HG03159 (cell line): ENCODE measurements around the gene TTC34.

Source experiments
- ATAC-seq: cut with Tn5 transposase; IDR thresholded peaks from one replicate; pipeline ENCODE4 v1.9.1; 2021; ENCODE audit warnings: mild to moderate bottlenecking, moderate library complexity; ENCODE audit not compliant: unreplicated experiment

Gene TTC34

GRCh38 chr1:2594001-2594640, 207.4 kb downstream of the TTC34 start:
- no peak for ATAC-seq

- ATAC-seq: no peak
Observed at GRCh38 chr1:2593251-2593878, 208.1 kb downstream of the TTC34 start.

DNA sequence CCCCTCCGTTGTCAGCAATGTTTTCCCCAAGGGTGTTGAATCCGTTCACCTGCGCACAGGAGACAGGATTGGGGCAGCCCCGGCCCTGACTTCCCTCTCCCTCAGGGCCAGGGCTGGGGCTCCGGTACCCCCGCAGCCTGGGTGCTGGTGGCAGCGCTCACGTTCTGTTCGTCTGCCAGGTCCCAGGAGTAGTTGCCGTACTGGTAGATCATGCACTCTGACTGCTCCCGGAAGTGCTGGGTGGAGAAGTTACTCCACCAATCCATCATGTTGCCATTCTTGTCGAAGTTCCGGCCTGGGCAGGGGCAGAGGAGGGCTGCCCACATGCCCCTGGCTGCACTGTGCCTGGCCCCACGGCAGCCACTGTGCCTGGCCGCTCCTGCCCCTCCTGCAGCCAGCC, 208.8 kb downstream of the TTC34 start:
- no peak for ATAC-seq

GRCh38 chr1:2591581-2592261, 209.8 kb downstream of the TTC34 start:
- ATAC-seq: no peak

DNA sequence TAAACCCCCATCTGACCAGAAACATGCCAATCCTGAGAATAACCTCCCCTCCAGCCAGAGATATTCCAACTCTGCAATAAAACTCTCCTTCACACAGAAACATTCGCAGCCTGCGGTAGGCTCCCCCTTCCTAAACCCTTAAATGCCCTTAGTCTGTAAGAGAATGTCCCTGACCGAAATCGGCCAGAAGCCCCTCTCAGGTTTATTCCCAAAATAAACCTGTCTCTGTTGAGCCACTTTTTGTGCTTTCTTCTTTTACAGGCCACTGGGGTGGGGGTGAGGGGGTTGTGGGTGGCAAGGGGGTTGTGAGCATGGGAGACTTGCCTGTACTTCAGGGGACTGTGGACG, 210.3 kb downstream of the TTC34 start:
- no peak for ATAC-seq

DNA sequence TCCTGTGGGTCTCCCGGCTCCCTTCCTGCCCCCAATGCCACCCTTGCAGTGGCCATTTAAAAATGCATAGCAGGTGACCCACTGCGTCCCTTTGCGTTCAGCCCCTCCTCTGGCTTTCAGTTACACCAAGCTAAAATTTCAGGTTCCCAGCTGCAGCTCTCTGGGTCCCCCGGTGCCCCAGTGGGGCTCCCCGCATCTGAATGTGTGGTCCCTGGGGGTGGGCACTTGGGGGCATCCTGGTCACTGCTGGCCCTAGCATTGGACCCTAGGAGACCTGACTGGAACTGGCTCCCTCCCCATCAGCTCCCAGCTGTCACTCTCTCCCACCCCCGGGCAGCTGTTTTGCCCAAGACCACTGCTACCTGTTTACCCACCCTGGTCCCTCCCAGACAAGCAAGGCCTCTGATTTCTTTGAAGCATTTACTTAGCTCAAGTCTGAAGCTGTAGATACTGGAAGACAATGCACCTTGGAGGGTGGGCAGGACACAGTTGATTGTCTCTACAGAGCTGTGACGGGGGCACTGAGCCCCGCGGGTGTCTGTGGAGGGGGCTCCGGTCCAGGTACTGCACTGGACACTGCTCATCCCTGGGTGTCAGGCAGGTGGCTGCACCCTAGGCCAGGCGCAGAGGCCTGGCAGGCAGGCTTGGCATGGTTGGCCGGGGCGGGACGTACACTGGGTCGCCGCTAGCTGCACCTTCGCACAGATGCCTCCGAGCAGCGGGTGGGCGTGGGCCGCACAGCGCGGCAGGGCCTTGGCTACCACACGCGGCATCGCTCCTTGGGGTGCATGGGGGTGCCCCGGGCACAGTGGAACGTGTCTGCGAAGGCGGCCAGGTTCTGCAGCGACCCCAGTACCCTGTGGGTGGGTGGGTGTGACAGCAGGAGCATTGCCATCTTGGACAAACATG, 211.0 kb downstream of the TTC34 start:
- ATAC-seq: no peak

DNA sequence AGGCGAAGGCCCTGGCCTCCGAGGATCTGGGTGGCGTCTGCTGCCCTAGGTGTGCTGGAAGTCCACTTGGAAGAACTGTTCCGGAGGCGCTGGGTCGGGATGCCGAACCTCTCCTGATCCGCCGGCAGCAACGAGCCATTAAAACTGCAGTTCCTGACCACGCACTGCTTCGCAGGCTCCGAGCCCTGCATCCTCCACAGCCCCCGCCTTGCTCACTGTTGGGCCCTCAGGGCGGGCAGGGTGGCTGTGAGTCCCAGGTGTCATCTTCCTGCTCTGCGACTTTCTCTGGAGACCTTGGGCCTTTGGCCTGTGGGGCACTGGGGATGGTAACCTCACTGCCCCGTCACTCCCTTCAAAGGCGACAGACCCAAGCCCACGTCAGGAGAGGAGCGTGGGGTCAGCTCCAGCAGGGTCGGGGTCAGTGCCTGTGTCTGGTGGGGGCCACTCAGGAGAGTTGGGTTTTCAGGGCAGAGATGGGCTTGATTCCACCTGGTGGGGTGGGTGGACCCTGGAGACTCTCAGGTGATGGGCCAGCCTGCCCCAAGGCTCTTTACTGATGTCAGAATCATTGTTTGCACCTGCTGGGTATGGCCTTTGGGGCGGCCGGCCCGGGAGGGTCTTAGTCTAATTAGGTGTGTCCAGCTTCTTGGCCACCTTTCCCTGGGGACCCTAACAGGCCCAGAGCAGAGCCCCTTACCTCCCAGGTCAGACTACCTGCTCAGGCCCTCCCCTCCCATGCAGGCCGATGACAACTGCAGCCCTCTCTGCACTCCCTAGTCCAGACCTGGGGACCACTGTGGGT, 211.9 kb downstream of the TTC34 start:
- ATAC-seq: no peak

DNA sequence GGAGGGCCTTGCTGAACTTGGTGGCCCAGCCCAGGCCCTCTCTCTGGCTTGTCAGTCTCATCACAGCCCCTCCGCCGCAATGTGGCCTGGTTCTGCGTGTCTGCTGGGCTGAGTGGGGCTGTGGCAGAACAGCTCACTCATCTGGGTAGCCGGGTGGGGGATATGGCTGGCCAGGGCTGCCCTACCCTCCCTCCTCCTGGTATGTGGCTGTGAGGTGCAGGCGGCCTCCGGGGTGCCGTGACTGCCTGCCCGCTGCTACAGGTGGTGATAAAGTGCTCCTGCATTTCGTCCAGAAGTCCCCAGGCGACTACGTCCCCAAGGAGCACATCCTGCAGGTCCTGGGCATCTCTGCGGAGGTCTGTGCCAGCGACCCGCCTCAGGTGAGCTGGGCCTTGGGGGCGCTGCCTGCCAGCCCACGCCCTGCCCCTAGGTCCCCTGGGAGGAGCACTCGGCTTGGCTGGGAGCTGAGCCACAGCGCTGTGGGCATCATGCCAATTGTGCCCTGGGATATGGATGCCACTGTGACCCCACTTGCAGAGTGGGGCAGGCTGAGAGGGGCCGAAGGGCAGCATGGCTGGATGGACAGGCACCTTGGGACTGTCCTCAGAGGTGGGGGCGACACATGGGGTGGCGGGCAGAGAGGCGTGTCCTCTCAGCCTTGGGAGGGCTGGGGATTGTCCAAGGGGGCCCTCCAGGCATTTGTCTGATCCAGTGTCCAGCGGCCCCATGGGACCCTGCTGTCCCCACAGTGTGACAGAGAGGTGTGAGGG, 212.6 kb downstream of the TTC34 start:
- ATAC-seq: no peak

DNA sequence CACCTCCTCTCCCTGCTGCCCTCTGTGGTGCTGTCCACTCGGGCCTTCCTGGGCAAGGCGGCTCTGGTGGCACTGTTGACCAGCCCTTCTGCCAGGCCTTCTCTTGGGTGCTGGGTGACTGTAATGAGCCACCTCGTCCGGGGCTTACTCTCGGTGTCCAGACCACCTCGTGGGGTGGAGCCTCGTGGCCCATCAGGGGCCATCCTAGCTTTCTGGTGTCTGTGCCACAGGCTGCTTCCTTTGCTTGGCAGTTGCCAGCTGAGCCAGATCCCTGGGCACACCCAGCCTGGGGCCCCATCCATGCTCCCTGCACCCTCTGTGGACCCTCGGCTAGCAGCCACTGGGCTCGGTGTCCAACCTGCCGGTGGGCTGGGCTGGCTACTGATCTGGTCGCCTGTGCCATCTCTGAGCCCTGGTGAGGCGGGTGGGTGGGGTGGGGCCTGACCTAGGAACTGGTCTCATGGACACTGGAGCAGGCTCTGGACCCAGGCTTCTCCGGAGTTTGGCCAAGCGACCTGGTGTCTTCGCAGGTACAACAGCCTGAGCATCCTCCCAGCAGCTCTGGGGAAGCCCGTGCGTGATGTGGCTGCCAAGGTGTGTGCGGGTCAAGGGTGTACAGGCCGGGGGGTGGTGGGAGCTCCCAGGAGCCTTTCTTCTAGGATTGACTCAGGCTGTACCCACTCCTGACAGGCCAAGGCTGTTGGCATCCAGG, 213.5 kb downstream of the TTC34 start:
- ATAC-seq: no peak

DNA sequence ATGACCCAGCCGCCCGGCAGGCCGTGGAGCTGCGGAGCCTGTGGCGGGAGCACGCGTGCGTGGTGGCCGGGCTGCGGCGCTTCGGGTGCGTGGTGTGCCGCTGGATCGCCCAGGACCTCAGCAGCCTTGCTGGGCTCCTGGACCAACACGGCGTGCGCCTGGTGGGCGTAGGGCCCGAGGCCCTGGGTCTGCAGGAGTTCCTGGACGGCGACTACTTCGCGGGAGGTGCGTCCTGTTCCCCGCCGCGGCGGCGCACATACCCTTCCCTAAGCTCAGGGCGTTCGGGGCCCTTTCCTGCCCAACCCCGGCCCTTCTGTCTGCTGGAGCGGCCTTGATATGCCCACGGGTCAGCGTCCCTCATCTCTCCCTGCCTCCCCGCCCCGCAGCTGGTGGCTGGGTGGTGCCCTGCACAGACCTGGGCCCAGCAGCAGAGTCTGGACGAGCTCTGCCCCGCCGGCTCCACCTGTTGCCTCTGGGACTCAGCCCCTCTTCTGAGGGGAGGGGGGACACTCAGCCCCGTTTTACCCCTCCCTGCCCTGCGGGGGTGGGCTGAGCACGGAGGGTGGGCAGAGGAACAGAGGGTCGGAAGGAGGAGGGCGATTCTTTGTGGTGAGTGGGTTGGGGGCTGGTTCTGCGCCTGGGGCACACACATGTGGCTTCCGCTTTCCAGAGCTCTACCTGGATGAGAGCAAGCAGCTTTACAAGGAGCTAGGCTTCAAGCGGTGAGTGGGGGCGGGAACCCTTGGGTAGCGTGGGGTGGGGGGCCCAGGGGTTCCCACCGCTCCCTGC, 214.2 kb downstream of the TTC34 start:
- ATAC-seq: peak; percentile 4

GRCh38 chr1:2586154-2587070, 215.1 kb downstream of the TTC34 start, which contains the start of gene PRXL2B:
TSS of gene PRXL2B (plus strand) at chr1:2586777. CDS start at chr1:2586886, 109 bp downstream.
- peak; percentile 64 for ATAC-seq
